Trophoblast cell (in vitro differentiated cells and primary cell): Measurements from ENCODE around the gene TP53I3.

Source experiments
- DNase-seq, 2 donors: peaks; one replicate each; pipeline ENCODE4 v3.0.0-alpha.2; 2016
- H2AFZ ChIP-seq: 2 replicates; pipeline ENCODE4 v1.6.1; 2013; ENCODE audit warnings: low read length, moderate library complexity, mild to moderate bottlenecking; ENCODE audit not compliant: insufficient read depth, poor library complexity
- H2AK5ac ChIP-seq: 2 replicates; pipeline ENCODE4 v1.6.1; 2013; ENCODE audit warnings: mild to moderate bottlenecking, low read length
- H2BK120ac ChIP-seq: 2 replicates; pipeline ENCODE4 v1.6.1; 2013; ENCODE audit warnings: low read length, mild to moderate bottlenecking, moderate library complexity; ENCODE audit not compliant: insufficient read depth, poor library complexity
- H2BK12ac ChIP-seq: 2 replicates; pipeline ENCODE4 v1.6.1; 2013; ENCODE audit warnings: mild to moderate bottlenecking, low read length, moderate library complexity
- H2BK5ac ChIP-seq: 2 replicates; pipeline ENCODE4 v1.6.1; 2013; ENCODE audit warnings: low read length, low read depth, moderate library complexity, mild to moderate bottlenecking; ENCODE audit not compliant: poor library complexity
- H3K14ac ChIP-seq: 2 replicates; pipeline ENCODE4 v1.6.1; 2013; ENCODE audit warnings: mild to moderate bottlenecking, low read length
- H3K18ac ChIP-seq: 2 replicates; pipeline ENCODE4 v1.6.1; 2013; ENCODE audit warnings: mild to moderate bottlenecking, low read length
- H3K23ac ChIP-seq: 2 replicates; pipeline ENCODE4 v1.6.1; 2013; ENCODE audit warnings: low read length
- H3K27ac ChIP-seq: 2 replicates; pipeline ENCODE4 v1.5.1; 2013; ENCODE audit warnings: low read depth, mild to moderate bottlenecking, inconsistent platforms, low read length, moderate library complexity
- H3K27me3 ChIP-seq: 2 replicates; pipeline ENCODE4 v1.6.1; 2013; ENCODE audit warnings: inconsistent platforms, mild to moderate bottlenecking, low read length, moderate library complexity; ENCODE audit not compliant: insufficient read depth
- H3K36me3 ChIP-seq, 2 experiments: 1 replicate in 1 of 2; 2 replicates in 1 of 2; pipeline ENCODE4 v1.6.1; 2013; ENCODE audit warnings: low read length in 2 of 2, mild to moderate bottlenecking in 2 of 2, moderate library complexity in 1 of 2; ENCODE audit not compliant: insufficient read depth in 2 of 2, control insufficient read depth in 1 of 2
- H3K4ac ChIP-seq: 2 replicates; pipeline ENCODE4 v1.6.1; 2013; ENCODE audit warnings: low read depth, mild to moderate bottlenecking, low read length, moderate library complexity
- H3K4me1 ChIP-seq, 2 experiments: 1 replicate in 1 of 2; 2 replicates in 1 of 2; pipeline ENCODE4 v1.6.1; 2013; ENCODE audit warnings: low read length in 2 of 2, mild to moderate bottlenecking in 2 of 2, moderate library complexity in 1 of 2; ENCODE audit not compliant: insufficient read depth in 2 of 2, control insufficient read depth in 1 of 2
- H3K4me2 ChIP-seq: 2 replicates; pipeline ENCODE4 v1.6.1; 2013; ENCODE audit warnings: inconsistent platforms, mild to moderate bottlenecking, low read length, moderate library complexity
- H3K4me3 ChIP-seq: 2 replicates; pipeline ENCODE4 v1.5.1; 2013; ENCODE audit warnings: mild to moderate bottlenecking, low read depth, low read length, inconsistent platforms
- H3K79me1 ChIP-seq: one replicate; pipeline ENCODE4 v1.6.1; 2013; ENCODE audit warnings: low read length
- H3K79me2 ChIP-seq: 2 replicates; pipeline ENCODE4 v1.6.1; 2013; ENCODE audit warnings: low read length, mild to moderate bottlenecking; ENCODE audit not compliant: control insufficient read depth, insufficient read depth, poor library complexity
- H3K9ac ChIP-seq: 2 replicates; pipeline ENCODE4 v1.6.1; 2013; ENCODE audit warnings: mild to moderate bottlenecking, low read length
- H3K9me3 ChIP-seq: 2 replicates; pipeline ENCODE4 v1.6.1; 2013; ENCODE audit warnings: low read depth, mild to moderate bottlenecking, control low read depth, inconsistent platforms, low read length; ENCODE audit not compliant: insufficient read depth
- H4K12ac ChIP-seq: 2 replicates; pipeline ENCODE4 v1.6.1; 2013; ENCODE audit warnings: low read depth, mild to moderate bottlenecking, low read length, moderate library complexity
- H4K8ac ChIP-seq: 2 replicates; pipeline ENCODE4 v1.6.1; 2013; ENCODE audit warnings: low read depth, mild to moderate bottlenecking, low read length, moderate library complexity
- H4K91ac ChIP-seq: one replicate; pipeline ENCODE4 v1.6.1; 2013; ENCODE audit warnings: low read depth, mild to moderate bottlenecking, low read length, moderate library complexity
- WGBS: extraction: QIAGEN DNeasy Blood & Tissue Kit; methylation state at CpG from one replicate; pipeline ENCODE4 v1.1.7; 2013; ENCODE audit warnings: missing lambda C conversion rate; ENCODE audit not compliant: insufficient read length, insufficient coverage; ENCODE audit errors: extremely low coverage; 5-methylcytosine and 5-hydroxymethylcytosine counted together

TP53I3 gene

GRCh38 chr2:24087032-24087431, 2.4 kb upstream of the TP53I3 start:
- Histone ChIP-seq H2BK120ac (no peak overlapping the region), H3K4me2 (no peak overlapping the region), H3K14ac (no peak overlapping the region), H3K36me3 (peaks cover 5 to 9% of the 10 kb centered on the region in 2 experiments), H3K27me3 (no peaks in the 10 kb centered on the region), H3K79me1 (peaks cover 14% of the 10 kb centered on the region), H2BK12ac (no peak overlapping the region), H3K9me3 (no peaks in the 10 kb centered on the region), H2AFZ (no peak overlapping the region), H3K4me3 (no peak overlapping the region), H2BK5ac (no peak overlapping the region), H3K9ac (no peak overlapping the region), H3K18ac (no peak overlapping the region), H4K12ac (no peak overlapping the region), H2AK5ac (no peak overlapping the region), H3K4me1 (peaks cover 7% of the 10 kb centered on the region in 2 experiments), H4K91ac (no peak overlapping the region), H4K8ac (no peak overlapping the region), H3K27ac (no peak overlapping the region), H3K23ac (no peak overlapping the region), H3K79me2 (peaks cover 4% of the 10 kb centered on the region), H3K4ac (no peak overlapping the region)
- WGBS, result no CpG with 5 or more reads among the region's 3 CpGs
- DNase-seq, result no peak

- peaks cover 7% of the 10 kb centered on the region in 2 experiments for H3K4me1 ChIP-seq
- H2BK12ac ChIP-seq, result no peak overlapping the region
- H3K18ac ChIP-seq, result no peak overlapping the region
- H4K12ac ChIP-seq, result no peak overlapping the region
- H3K79me2 ChIP-seq, result peaks cover 4% of the 10 kb centered on the region
- H3K36me3 ChIP-seq, result peaks cover 5 to 14% of the 10 kb centered on the region in 2 experiments
- no CpG with 5 or more reads among the region's 1 CpG for WGBS
- no peak overlapping the region for H3K9ac ChIP-seq
- no peak overlapping the region for H2AK5ac ChIP-seq
- H3K23ac ChIP-seq, result no peak overlapping the region
- H3K27me3 ChIP-seq, result no peaks in the 10 kb centered on the region
- no peak overlapping the region for H2BK5ac ChIP-seq
- H3K4me3 ChIP-seq, result no peak overlapping the region
- no peak overlapping the region for H2AFZ ChIP-seq
- H3K4ac ChIP-seq, result no peak overlapping the region
- no peak overlapping the region for H4K91ac ChIP-seq
- no peak overlapping the region for H4K8ac ChIP-seq
- H2BK120ac ChIP-seq, result no peak overlapping the region
- no peak overlapping the region for H3K14ac ChIP-seq
- H3K9me3 ChIP-seq, result no peaks in the 10 kb centered on the region
- H3K27ac ChIP-seq, result no peak overlapping the region
- H3K79me1 ChIP-seq, result peaks cover 14% of the 10 kb centered on the region
- no peak for DNase-seq
- H3K4me2 ChIP-seq, result no peak overlapping the region
These were observed 1.6 kb upstream of the TP53I3 start for GRCh38 chr2:24086241-24086640.

GRCh38 chr2:24085200-24085489, 511 bp upstream of the TP53I3 start:
- peak overlapping the region; percentile 82 for H3K4me3 ChIP-seq
- H3K4me2 ChIP-seq, result peak overlapping the region; percentile 92
- peaks cover 7% of the 10 kb centered on the region in 2 experiments for H3K4me1 ChIP-seq
- peak overlapping the region; percentile 42 for H2BK12ac ChIP-seq
- no peaks in the 10 kb centered on the region for H3K27me3 ChIP-seq
- H4K91ac ChIP-seq, result peak overlapping the region; percentile 89
- peak overlapping the region; percentile 88 for H4K12ac ChIP-seq
- H3K79me1 ChIP-seq, result peaks cover 14% of the 10 kb centered on the region
- H3K9me3 ChIP-seq, result no peaks in the 10 kb centered on the region
- H2BK120ac ChIP-seq, result peak overlapping the region; percentile 29
- H2AFZ ChIP-seq, result peak overlapping the region; percentile 68
- H4K8ac ChIP-seq, result peak overlapping the region; percentile 79
- peak overlapping the region; percentile 85 for H3K27ac ChIP-seq
- no CpG with 5 or more reads among the region's 11 CpGs for WGBS
- H3K36me3 ChIP-seq, result peaks cover 7 to 19% of the 10 kb centered on the region in 2 experiments
- peak overlapping the region; percentile 57 for H3K14ac ChIP-seq
- peak overlapping the region; percentile 19 for H2AK5ac ChIP-seq
- H3K9ac ChIP-seq, result peak overlapping the region; percentile 68
- H3K18ac ChIP-seq, result peak overlapping the region; percentile 78
- H3K79me2 ChIP-seq, result peaks cover 4% of the 10 kb centered on the region
- peak in 1 of 2 donors; percentile 12 for DNase-seq
- H3K4ac ChIP-seq, result peak overlapping the region; percentile 90
- no peak overlapping the region for H3K23ac ChIP-seq
- H2BK5ac ChIP-seq, result peak overlapping the region; percentile 42

GRCh38 chr2:24083567-24084385, 858 bp downstream of the TP53I3 start:
- no peak overlapping the region for H3K23ac ChIP-seq
- DNase-seq, result peak; percentile 89 to 93
- peaks cover 7% of the 10 kb centered on the region in 2 experiments for H3K4me1 ChIP-seq
- peaks cover 14% of the 10 kb centered on the region for H3K79me1 ChIP-seq
- peak overlapping the region; percentile 85 for H4K91ac ChIP-seq
- H3K27me3 ChIP-seq, result no peaks in the 10 kb centered on the region
- peak overlapping the region; percentile 38 for H2AFZ ChIP-seq
- H3K36me3 ChIP-seq, result peaks cover 7 to 22% of the 10 kb centered on the region in 2 experiments
- peak overlapping the region; percentile 47 for H2BK5ac ChIP-seq
- H3K14ac ChIP-seq, result peak overlapping the region; percentile 33
- H4K12ac ChIP-seq, result peak overlapping the region; percentile 60
- peak overlapping the region; percentile 78 for H3K9ac ChIP-seq
- peak overlapping the region; percentile 26 for H3K18ac ChIP-seq
- H3K4ac ChIP-seq, result peak overlapping the region; percentile 23
- no peaks in the 10 kb centered on the region for H3K9me3 ChIP-seq
- H3K27ac ChIP-seq, result peak overlapping the region; percentile 85
- H2BK120ac ChIP-seq, result peak overlapping the region; percentile 7
- H3K4me3 ChIP-seq, result peak overlapping the region; percentile 82
- H2BK12ac ChIP-seq, result peak overlapping the region; percentile 46
- H3K4me2 ChIP-seq, result peak overlapping the region; percentile 92
- peaks cover 4% of the 10 kb centered on the region for H3K79me2 ChIP-seq
- no CpG with 5 or more reads among the region's 30 CpGs for WGBS
- peak overlapping the region; percentile 64 for H4K8ac ChIP-seq
- peak overlapping the region; percentile 42 for H2AK5ac ChIP-seq
